Measurements from ENCODE around the gene CYP19A1.
"Not testable (repeated sequence)": the region's sequence is repeated elsewhere in the genome, so short reads cannot be mapped to it uniquely, and the experiment has no call there.

CYP19A1 gene

GRCh38 chr15:51285399-51285798 is 53.0 kb downstream of the CYP19A1 start:
- Histone ChIP-seq H3K4me1 (ENCODE audit: control insufficient read depth in 1 of 2, insufficient read depth in 1 of 2, low read depth in 1 of 2, low read length in 1 of 2) (no peaks in the 10 kb centered on the region), H3K4me3 (ENCODE audit: low read depth in 1 of 2, low read length in 1 of 2) (no peak overlapping the region), H3K27me3 (no peaks in the 10 kb centered on the region), H3K9me3 (no peaks in the 10 kb centered on the region), H3K36me3 (no peaks in the 10 kb centered on the region), H3K27ac (no peak overlapping the region)
- no peak for TF ChIP-seq CTCF (IDR thresholded peaks at IDR 0.05)

DNA sequence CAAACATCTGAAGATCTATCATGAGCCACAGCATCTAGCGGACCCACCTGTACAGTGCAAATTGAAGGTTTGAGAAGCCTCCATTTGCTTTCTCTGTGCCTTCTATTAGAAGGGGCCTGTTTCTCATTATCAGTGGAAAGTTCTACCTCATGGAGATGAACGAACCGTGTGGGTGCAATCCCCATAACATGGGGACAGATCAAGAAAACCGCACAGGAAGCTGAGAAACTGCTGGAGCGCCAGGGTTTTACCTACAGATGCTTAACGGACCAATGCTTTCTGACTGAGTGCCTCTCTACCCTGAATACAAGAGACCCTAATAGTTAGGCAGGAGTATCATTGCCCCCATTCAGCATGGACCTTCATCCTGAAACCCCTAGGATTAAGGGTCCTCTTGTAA is 53.5 kb downstream of the CYP19A1 start:
- no peaks in the 10 kb centered on the region for H3K27me3 ChIP-seq
- TF ChIP-seq CTCF (IDR thresholded peaks at IDR 0.05) = no peak
- H3K9me3 ChIP-seq = no peaks in the 10 kb centered on the region
- H3K4me1 ChIP-seq (ENCODE audit: control insufficient read depth in 1 of 2, insufficient read depth in 1 of 2, low read depth in 1 of 2, low read length in 1 of 2) = no peaks in the 10 kb centered on the region
- H3K27ac ChIP-seq = no peak overlapping the region
- H3K36me3 ChIP-seq = no peaks in the 10 kb centered on the region
- H3K4me3 ChIP-seq (ENCODE audit: low read depth in 1 of 2, low read length in 1 of 2) = no peak overlapping the region

DNA sequence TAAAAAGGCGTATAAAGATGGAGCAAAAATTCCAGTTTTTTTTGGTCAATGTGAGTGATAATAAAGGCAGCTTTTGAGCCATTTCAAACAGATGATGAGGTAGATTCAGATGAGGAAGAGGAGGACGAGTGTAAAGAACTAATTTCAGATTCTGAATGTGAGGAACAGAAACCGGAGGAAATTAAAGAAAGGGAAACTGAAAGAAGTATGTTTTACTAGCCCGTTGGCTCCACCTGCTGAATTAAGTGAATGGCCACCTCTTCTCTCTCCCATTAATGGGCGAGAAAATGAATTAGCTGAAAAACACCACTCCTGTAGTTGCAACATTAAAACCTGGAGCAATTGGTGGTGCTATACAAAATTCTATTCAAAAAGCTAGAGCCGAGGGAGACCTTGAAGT is 55.4 kb downstream of the CYP19A1 start:
- TF ChIP-seq CTCF (IDR thresholded peaks at IDR 0.05) = no peak
- H3K27ac ChIP-seq = no peak overlapping the region
- H3K4me3 ChIP-seq (ENCODE audit: low read depth in 1 of 2, low read length in 1 of 2) = no peak overlapping the region
- no peaks in the 10 kb centered on the region for H3K36me3 ChIP-seq
- peaks cover 12% of the 10 kb centered on the region for H3K27me3 ChIP-seq
- H3K9me3 ChIP-seq = no peaks in the 10 kb centered on the region
- no peaks in the 10 kb centered on the region for H3K4me1 ChIP-seq (ENCODE audit: control insufficient read depth in 1 of 2, insufficient read depth in 1 of 2, low read depth in 1 of 2, low read length in 1 of 2)

- H3K36me3 ChIP-seq; H3K9me3 ChIP-seq; H3K27ac ChIP-seq; H3K4me1 ChIP-seq (ENCODE audit: control insufficient read depth in 1 of 2, insufficient read depth in 1 of 2, low read depth in 1 of 2, low read length in 1 of 2); H3K4me3 ChIP-seq (ENCODE audit: low read depth in 1 of 2, low read length in 1 of 2): not testable (repeated sequence)
- H3K27me3 ChIP-seq = peaks cover 13% of the 10 kb centered on the region
These were observed 56.2 kb downstream of the CYP19A1 start for GRCh38 chr15:51282241-51282640.

- no peak overlapping the region for H3K27ac ChIP-seq
- no peak for TF ChIP-seq CTCF (IDR thresholded peaks at IDR 0.05)
- H3K27me3 ChIP-seq = peaks cover 13% of the 10 kb centered on the region
- H3K4me1 ChIP-seq (ENCODE audit: control insufficient read depth in 1 of 2, insufficient read depth in 1 of 2, low read depth in 1 of 2, low read length in 1 of 2) = peaks cover 3 to 4% of the 10 kb centered on the region in 2 experiments
- no peak overlapping the region for H3K4me3 ChIP-seq (ENCODE audit: low read depth in 1 of 2, low read length in 1 of 2)
- no peaks in the 10 kb centered on the region for H3K9me3 ChIP-seq
- no peaks in the 10 kb centered on the region for H3K36me3 ChIP-seq
These were observed 56.9 kb downstream of the CYP19A1 start for GRCh38 chr15:51281368-51281967.

DNA sequence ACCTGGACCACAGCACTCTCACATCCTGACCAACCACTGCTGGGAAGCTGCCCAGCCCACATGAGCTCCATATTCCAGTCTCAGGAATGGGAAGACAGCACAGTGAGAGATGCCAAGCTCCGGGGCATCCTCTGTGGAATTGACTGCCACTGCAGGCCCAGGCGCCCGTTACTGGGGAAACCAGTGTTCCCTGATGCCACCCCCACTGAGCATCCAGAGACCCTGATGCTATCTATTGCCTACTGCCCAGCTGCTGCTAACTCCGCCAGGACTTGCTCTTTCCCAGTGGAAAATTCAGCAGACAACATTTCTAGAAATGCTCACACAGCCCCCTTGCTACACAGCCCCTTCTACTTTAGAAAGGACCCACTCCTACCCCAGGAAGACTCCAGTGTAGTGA is 57.6 kb downstream of the CYP19A1 start:
- Histone ChIP-seq H3K4me3 (ENCODE audit: low read depth in 1 of 2, low read length in 1 of 2) (no peak overlapping the region), H3K36me3 (no peaks in the 10 kb centered on the region), H3K27me3 (peaks cover 13% of the 10 kb centered on the region), H3K4me1 (ENCODE audit: control insufficient read depth in 1 of 2, insufficient read depth in 1 of 2, low read depth in 1 of 2, low read length in 1 of 2) (peaks cover 9 to 10% of the 10 kb centered on the region in 2 experiments), H3K9me3 (no peaks in the 10 kb centered on the region), H3K27ac (no peak overlapping the region)
- TF ChIP-seq CTCF (IDR thresholded peaks at IDR 0.05) = no peak

Data from neutrophil (primary cell).